A549 treated with CpdA at 1 μM for 4 hours (cell line): ENCODE data around the gene MORC2. TPM values are rescaled to one million over a fixed set of nuclear protein-coding genes. Genes with fewer than 3 reads are reported as not detected.

Experiments used
- total RNA-seq: library from RNA; stranded (reverse); fragments of 200-300 nt; extraction: Qiagen RNA extraction; gene quantifications from 5 replicates; pipeline ENCODE4 v1.2.3, GENCODE V29; 2022; ENCODE audit warnings: low read depth

The MORC2 gene
- 14.0 to 17.1 TPM (median 16.2 TPM) in 5 replicates for total RNA-seq

GRCh38 chr22:30968015-30968923 is at the start of gene MORC2:
Gene MORC2 (minus strand): TSS chr22:30968774. CDS start chr22:30967889, 885 bp downstream.

GRCh38 chr22:30968924-30969531 is 454 bp upstream of the MORC2 start, which contains the start of gene TUG1:
Gene TUG1 (plus strand): TSS chr22:30969265.

Other genes with a start within 250 kb of the MORC2 start
- gene TUG1, start 491 bp upstream of the MORC2 start, total RNA-seq = 26.1 to 35.2 TPM (median 28.5 TPM) in 5 replicates
- gene SMTN, start 112.5 kb upstream of the MORC2 start, total RNA-seq = 29.1 to 41.2 TPM (median 31.1 TPM) in 5 replicates
- gene SELENOM, start 138.8 kb upstream of the MORC2 start, total RNA-seq = 65.4 to 80.2 TPM (median 77.0 TPM) in 5 replicates
- 0.47 to 0.86 TPM (median 0.72 TPM) in 5 replicates for gene INPP5J, start 154.2 kb upstream of the MORC2 start, total RNA-seq
- not detected in 5 replicates for gene PLA2G3, start 171.7 kb upstream of the MORC2 start, total RNA-seq
- gene RNF185, start 191.4 kb upstream of the MORC2 start, total RNA-seq = 22.6 to 26.1 TPM (median 23.1 TPM) in 5 replicates
- 6.6 to 8.6 TPM (median 7.7 TPM) in 5 replicates for gene LIMK2, start 243.5 kb upstream of the MORC2 start, total RNA-seq